Right lobe of liver (tissue), 4 donors: ENCODE data around the gene ULBP2.

Experiments
- CTCF ChIP-seq, 4 donors: fragments of 200-600 bp in 3 of 4; fragments of 450-650 bp in 1 of 4; IDR thresholded peaks; one replicate each; pipeline versions ENCODE4 v1.5.1 to v1.8.0; 2016 to 2022; ENCODE audit warnings: antibody characterized with exemption in 4 of 4, mild to moderate bottlenecking in 2 of 4
- POLR2A ChIP-seq: fragments of 450-650 bp; IDR thresholded peaks from one replicate; pipeline ENCODE4 v1.6.1; 2017; ENCODE audit warnings: antibody characterized with exemption, mild to moderate bottlenecking
- donor health status: DM: no; HTN: no; CAD: no.
- donor health status: DM: no; HTN: no; CAD: no.
- donor health status: DM: no; HTN: yes; CAD: no.

DNA sequence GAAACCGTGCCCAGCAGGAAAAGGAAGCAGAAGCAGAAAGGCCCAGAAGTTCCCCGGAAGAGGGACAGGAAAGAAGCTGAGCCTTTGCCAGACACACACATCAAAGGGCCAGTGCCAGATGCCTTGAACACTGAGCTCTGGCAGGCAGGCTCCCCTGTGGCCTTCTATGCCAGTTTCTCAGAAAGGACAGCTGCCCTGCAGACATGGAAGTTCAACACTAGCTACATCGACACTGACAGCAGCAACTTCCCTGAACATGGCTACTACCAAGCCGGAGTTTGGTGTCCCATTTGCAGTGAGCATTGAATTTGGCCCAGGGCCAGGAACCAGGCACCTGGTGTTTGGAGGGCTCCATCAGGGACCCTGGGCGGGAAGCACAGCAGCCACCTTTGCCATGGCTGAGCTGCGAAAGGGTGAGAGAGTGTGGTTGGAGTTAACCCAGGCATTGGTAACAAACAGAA lies 35.9 kb upstream of the ULBP2 start:
- TF ChIP-seq CTCF (IDR thresholded peaks at IDR 0.05) (no peak), POLR2A (no peak)
